ENCODE data around the gene MEGF11. TPM values are rescaled to one million over a fixed set of nuclear protein-coding genes. Genes with fewer than 3 reads are reported as not detected.
A peak's percentile ranks its signal among the peaks of the same experiment; 100 is the strongest.

Gene MEGF11
- total RNA-seq, 4 donors from 2014 or later, result not detected

DNA sequence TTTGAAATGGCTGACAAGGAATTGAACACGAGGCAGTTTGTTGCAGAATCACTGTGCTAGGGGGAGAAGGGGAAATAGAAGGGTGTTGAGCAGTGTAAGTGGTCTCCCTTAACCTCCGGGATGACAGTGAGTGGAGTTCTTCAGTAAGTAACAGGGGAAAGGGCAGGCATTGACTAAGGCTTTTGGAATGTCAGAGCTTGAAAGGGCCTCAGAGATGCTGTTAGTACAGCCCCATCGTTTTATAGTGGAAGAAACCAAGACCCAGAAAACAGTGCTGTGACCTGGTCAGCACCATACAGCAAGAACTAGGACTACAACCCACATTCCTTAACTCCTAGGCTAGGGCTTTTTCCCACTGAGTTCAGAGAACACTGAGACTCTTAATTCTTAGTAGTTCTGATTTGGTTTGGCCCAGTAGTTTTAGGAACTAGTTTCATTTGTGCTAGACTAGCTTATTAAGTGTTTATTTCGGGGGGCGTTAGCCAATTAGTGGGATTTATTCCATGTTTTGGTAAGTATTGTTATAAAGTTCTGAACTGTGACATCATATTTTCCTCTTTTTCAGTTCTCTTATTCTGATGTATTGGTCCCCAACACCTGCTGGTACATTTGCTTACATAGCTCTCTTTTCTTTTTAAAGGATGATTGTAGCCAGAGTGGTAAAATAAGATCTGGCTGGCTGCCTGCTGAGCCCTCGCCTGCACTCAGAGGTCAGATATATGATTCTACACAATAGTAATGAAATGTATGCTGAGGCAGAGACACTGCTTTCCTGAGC is 350.1 kb downstream of the MEGF11 start:
- Histone ChIP-seq H3K27me3 (no peaks in the 10 kb centered on the region), H3K9me3 (no peaks in the 10 kb centered on the region), H3K4me3 (no peak overlapping the region), H3K27ac (peak overlapping the region in 1 of 4 donors; percentile 23), H3K4me1 (peaks cover 0 to 6% (median 2%) of the 10 kb centered on the region in 4 donors), H3K36me3 (peaks cover 0 to 38% (median 0%) of the 10 kb centered on the region in 3 donors)
- no peak for DNase-seq
- no peak for TF ChIP-seq POLR2A (IDR thresholded peaks at IDR 0.05)
- TF ChIP-seq, protein P1, sequence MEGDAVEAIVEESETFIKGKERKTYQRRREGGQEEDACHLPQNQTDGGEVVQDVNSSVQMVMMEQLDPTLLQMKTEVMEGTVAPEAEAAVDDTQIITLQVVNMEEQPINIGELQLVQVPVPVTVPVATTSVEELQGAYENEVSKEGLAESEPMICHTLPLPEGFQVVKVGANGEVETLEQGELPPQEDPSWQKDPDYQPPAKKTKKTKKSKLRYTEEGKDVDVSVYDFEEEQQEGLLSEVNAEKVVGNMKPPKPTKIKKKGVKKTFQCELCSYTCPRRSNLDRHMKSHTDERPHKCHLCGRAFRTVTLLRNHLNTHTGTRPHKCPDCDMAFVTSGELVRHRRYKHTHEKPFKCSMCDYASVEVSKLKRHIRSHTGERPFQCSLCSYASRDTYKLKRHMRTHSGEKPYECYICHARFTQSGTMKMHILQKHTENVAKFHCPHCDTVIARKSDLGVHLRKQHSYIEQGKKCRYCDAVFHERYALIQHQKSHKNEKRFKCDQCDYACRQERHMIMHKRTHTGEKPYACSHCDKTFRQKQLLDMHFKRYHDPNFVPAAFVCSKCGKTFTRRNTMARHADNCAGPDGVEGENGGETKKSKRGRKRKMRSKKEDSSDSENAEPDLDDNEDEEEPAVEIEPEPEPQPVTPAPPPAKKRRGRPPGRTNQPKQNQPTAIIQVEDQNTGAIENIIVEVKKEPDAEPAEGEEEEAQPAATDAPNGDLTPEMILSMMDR (IDR thresholded peaks at IDR 0.05), result no peak

DNA sequence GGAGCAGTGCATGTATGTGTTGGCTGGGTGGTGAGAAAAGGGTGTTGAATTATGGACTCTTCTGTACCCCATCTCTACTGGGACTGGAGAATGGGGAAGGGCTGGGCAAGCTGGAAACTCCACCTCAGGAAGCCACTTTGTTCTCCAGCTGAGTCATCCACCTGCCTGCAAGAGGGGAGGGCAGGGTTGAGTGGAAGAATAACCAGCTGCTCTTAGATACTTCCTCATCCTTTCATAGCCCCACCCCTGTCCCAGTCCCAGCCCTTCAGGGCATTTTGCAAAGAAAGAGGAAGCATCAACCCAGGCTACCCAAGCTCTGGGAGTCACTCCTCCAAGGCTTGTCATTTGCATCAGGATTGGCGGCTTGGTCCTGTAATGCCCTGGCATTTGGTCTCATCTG is 351.2 kb downstream of the MEGF11 start:
- no peaks in the 10 kb centered on the region for H3K9me3 ChIP-seq
- TF ChIP-seq, protein P1 (IDR thresholded peaks at IDR 0.05), result no peak
- TF ChIP-seq POLR2A (IDR thresholded peaks at IDR 0.05), result no peak
- peak; percentile 57 to 87 (median 68) for DNase-seq
- H3K27ac ChIP-seq, result peak overlapping the region in 1 of 4 donors; percentile 23
- peaks cover 0 to 40% (median 0%) of the 10 kb centered on the region in 3 donors for H3K36me3 ChIP-seq
- no peaks in the 10 kb centered on the region for H3K27me3 ChIP-seq
- H3K4me3 ChIP-seq, result no peak overlapping the region
- H3K4me1 ChIP-seq, result peaks cover 0 to 6% (median 2%) of the 10 kb centered on the region in 4 donors

DNA sequence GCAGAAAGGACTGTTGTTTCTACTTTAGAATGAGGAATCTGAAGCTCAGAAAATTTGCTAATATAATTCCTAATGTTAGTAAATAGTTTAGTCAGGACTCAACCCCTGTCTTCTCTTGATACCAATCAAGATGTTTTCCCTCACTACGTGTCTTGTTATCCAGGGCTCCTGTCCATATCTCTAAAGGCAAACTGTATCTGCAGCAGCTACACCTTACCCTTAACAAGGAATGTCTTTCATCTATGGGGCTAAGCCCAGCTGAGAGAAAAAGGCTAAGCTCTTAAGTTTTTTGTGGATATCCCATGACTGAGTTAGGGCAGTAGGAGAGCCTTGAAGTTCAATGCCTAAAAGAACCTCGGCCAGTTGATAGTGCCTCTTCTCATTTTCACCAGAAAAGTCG is 351.7 kb downstream of the MEGF11 start:
- no peak overlapping the region for H3K4me3 ChIP-seq
- TF ChIP-seq, protein P1 (IDR thresholded peaks at IDR 0.05), result no peak
- TF ChIP-seq POLR2A (IDR thresholded peaks at IDR 0.05), result no peak
- peaks cover 0 to 42% (median 0%) of the 10 kb centered on the region in 3 donors for H3K36me3 ChIP-seq
- DNase-seq, result no peak
- no peaks in the 10 kb centered on the region for H3K27me3 ChIP-seq
- no peak overlapping the region for H3K27ac ChIP-seq
- peaks cover 0 to 6% (median 2%) of the 10 kb centered on the region in 4 donors for H3K4me1 ChIP-seq
- H3K9me3 ChIP-seq, result no peaks in the 10 kb centered on the region

DNA sequence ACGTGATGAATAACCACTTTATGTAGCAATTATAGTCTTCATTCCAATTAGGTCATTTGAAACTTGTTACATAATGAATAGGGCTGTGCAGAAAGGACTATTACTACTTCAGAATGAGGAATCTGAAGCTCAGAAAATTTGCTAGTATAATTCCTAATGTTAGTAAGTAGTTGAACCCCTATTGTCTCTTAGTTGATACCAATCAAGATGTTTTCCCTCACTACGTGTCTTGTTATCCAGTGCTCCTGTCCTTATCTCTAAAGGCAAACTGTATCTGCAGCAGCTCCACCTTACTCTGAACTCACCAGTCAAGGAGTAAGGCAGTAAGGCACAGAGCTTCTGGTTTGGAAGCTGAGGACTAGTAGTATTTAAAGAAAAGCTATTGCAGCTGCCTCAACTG is 352.2 kb downstream of the MEGF11 start:
- no peaks in the 10 kb centered on the region for H3K27me3 ChIP-seq
- TF ChIP-seq POLR2A (IDR thresholded peaks at IDR 0.05), result no peak
- TF ChIP-seq, protein P1 (IDR thresholded peaks at IDR 0.05), result no peak
- H3K4me3 ChIP-seq, result no peak overlapping the region
- no peak for DNase-seq
- H3K36me3 ChIP-seq, result peaks cover 0 to 44% (median 0%) of the 10 kb centered on the region in 3 donors
- no peaks in the 10 kb centered on the region for H3K9me3 ChIP-seq
- H3K27ac ChIP-seq, result no peak overlapping the region
- H3K4me1 ChIP-seq, result peaks cover 0 to 6% (median 2%) of the 10 kb centered on the region in 4 donors

DNA sequence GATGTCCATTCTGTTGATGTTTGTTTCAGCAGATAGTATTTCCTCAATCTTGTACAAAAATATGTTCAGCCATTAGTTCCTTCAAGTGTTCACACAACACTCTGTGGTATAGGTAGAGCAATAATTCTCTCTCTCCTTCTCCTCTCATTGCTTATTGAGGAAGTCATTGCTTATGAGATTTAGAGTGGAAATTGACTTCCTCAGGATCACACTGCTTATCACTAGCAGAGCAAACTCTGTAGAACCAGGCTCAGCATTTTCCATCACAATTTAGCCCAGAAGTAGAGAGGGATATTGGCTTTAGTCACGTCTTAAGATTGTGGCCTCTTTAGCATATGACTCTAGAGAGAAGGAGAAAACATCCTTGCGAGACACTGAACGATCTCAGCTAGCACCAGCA is 353.1 kb downstream of the MEGF11 start:
- no peak for DNase-seq
- peaks cover 0 to 47% (median 0%) of the 10 kb centered on the region in 3 donors for H3K36me3 ChIP-seq
- H3K27ac ChIP-seq, result no peak overlapping the region
- H3K27me3 ChIP-seq, result no peaks in the 10 kb centered on the region
- TF ChIP-seq POLR2A (IDR thresholded peaks at IDR 0.05), result no peak
- TF ChIP-seq, protein P1 (IDR thresholded peaks at IDR 0.05), result no peak
- peaks cover 0 to 3% (median 1%) of the 10 kb centered on the region in 4 donors for H3K4me1 ChIP-seq
- no peak overlapping the region for H3K4me3 ChIP-seq
- no peaks in the 10 kb centered on the region for H3K9me3 ChIP-seq

Measured in Peyer's patch (tissue), 4 donors.